Stomach (tissue), 9 donors: Measurements from ENCODE around the gene ERO1A. TPM values are rescaled to one million over a fixed set of nuclear protein-coding genes. Genes with fewer than 3 reads are reported as not detected.
"Not testable (repeated sequence)": the region's sequence is repeated elsewhere in the genome, so short reads cannot be mapped to it uniquely, and the experiment has no call there.

Source experiments
- DNase-seq, 2 donors: peaks; one replicate each; pipeline versions ENCODE4 v3.0.0 to v3.0.0-alpha.2; 2013 to 2019
- H3K27ac ChIP-seq, 5 donors: fragments of 200-600 bp in 4 of 5; sonication (generic) in 4 of 5; one replicate each; pipeline ENCODE4 v1.5.1; 2013 to 2019; ENCODE audit warnings: mild to moderate bottlenecking in 1 of 5, moderate library complexity in 1 of 5
- H3K27me3 ChIP-seq, 3 donors: fragments of 200-600 bp; sonication (generic); one replicate each; pipeline ENCODE4 v1.5.1; 2017 to 2019; ENCODE audit warnings: mixed run types in 1 of 3
- H3K36me3 ChIP-seq, 4 donors: fragments of 200-600 bp; sonication (generic); 1 replicate in 3 of 4; 2 replicates in 1 of 4; pipeline ENCODE4 v1.5.1; 2016 to 2019
- H3K4me1 ChIP-seq, 4 donors: fragments of 200-600 bp; sonication (generic); one replicate each; pipeline ENCODE4 v1.5.1; 2016 to 2019
- H3K4me3 ChIP-seq, 4 donors: fragments of 200-600 bp; sonication (generic) in 3 of 4; one replicate each; pipeline ENCODE4 v1.5.1; 2016 to 2019; ENCODE audit warnings: mild to moderate bottlenecking in 1 of 4
- H3K9me3 ChIP-seq, 4 donors: fragments of 200-600 bp; sonication (generic); one replicate each; pipeline ENCODE4 v1.5.1; 2016 to 2019
- CTCF ChIP-seq, 7 experiments: fragments of 450-650 bp in 4 of 7; fragments of 200-600 bp in 3 of 7; sonication (generic) in 3 of 7; IDR thresholded peaks; one replicate each; pipeline ENCODE4 v1.5.1; 2016 to 2019; ENCODE audit warnings: antibody characterized with exemption in 7 of 7, control low read depth in 2 of 7, mild to moderate bottlenecking in 1 of 7
- EP300 ChIP-seq: sonication (generic); formaldehyde crosslinking; IDR thresholded peaks from one replicate; pipeline ENCODE4 v1.6.1; 2017; ENCODE audit warnings: antibody characterized with exemption
- POLR2A ChIP-seq, 4 donors: fragments of 450-650 bp; IDR thresholded peaks; one replicate each; pipeline ENCODE4 v1.6.1; 2016; ENCODE audit warnings: antibody characterized with exemption in 4 of 4, control low read depth in 2 of 4, mild to moderate bottlenecking in 1 of 4, moderate library complexity in 1 of 4
- POLR2AphosphoS5 ChIP-seq, 3 donors: sonication (generic); formaldehyde crosslinking; IDR thresholded peaks; one replicate each; pipeline ENCODE4 v1.6.1; 2016; ENCODE audit warnings: antibody characterized with exemption in 3 of 3
- WGBS, 5 donors: extraction: QIAGEN DNeasy Blood & Tissue Kit in 3 of 5; methylation state at CpG; one replicate each; pipeline versions ENCODE4 v1.1.5 to v1.1.7; 2013 to 2018; 5-methylcytosine and 5-hydroxymethylcytosine counted together
- intact Hi-C: fragments of 100-400 bp; cut with DNase I; formaldehyde crosslinking; loops from one replicate; pipeline ENCODE4 v1.15.1; 2023; ENCODE audit warnings: low total_unique reads
- polyA plus RNA-seq, 3 donors: library from polyadenylated mRNA; stranded (reverse); fragments of 200-250 nt; gene quantifications; one replicate each; pipeline ENCODE4 v1.2.3, GENCODE V29; 2013
- total RNA-seq, 5 donors: library from RNA; depleted of rRNA; stranded (reverse); fragments of >200 nt; gene quantifications; one replicate each; pipeline versions ENCODE4 v1.1.0 to v1.2.3, GENCODE V29; 2014 to 2016
- donor health status: healthy with polysubstance abuse.
- donor health status: Bipolar disorder and iron deficiency.
- donor health status: healthy.

Gene ERO1A
- total and polyA plus RNA-seq, 8 donors: 6.9 to 105 (median 54.9) TPM

GRCh38 chr14:52729585-52729924, 34.2 kb upstream of the ERO1A start:
- intact Hi-C loops: no loop called here
- Histone ChIP-seq H3K36me3 (peaks cover 29 to 61% (median 50%) of the 10 kb centered on the region in 4 donors), H3K4me1 (peaks cover 7 to 37% (median 19%) of the 10 kb centered on the region in 4 donors), H3K9me3 (no peaks in the 10 kb centered on the region), H3K4me3 (peak overlapping the region; percentile 83 to 99 (median 93)), H3K27ac (peak overlapping the region in 4 of 5 donors; percentile 90 to 95 (median 93)), H3K27me3 (no peaks in the 10 kb centered on the region)
- 0 to 4% (median 2%) methylated on average over 8 of the region's 8 CpGs for WGBS, 5 donors
- DNase-seq: no peak
- TF ChIP-seq POLR2AphosphoS5 (IDR thresholded peaks at IDR 0.05) (no peak), POLR2A (IDR thresholded peaks at IDR 0.05) (no peak), EP300 (no peak), CTCF (IDR thresholded peaks at IDR 0.05) (no peak)

DNA sequence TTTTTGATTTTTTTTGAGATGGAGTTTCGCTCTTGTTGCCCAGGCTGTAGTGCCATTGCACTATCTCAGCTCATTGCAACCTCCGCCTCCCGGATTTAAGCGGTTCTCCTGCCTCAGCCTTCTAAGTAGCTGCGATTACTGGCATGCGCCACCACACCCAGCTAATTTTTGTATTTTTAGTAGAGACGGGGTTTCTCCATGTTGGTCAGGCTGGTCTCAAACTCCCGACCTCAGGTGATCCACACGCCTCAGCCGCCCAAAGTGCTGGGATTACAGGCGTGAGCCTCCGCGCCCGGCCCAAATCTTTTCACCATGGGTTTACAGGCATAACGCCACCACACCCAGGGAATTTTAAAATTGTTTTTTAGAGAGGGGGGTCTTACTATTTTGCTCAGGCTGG, 33.7 kb upstream of the ERO1A start:
- intact Hi-C loops, DNase-seq, H3K27me3 ChIP-seq, H3K9me3 ChIP-seq, H3K4me3 ChIP-seq: not testable (repeated sequence)
- H3K36me3 ChIP-seq: peaks cover 32 to 64% (median 54%) of the 10 kb centered on the region in 4 donors
- peak overlapping the region in 4 of 5 donors; percentile 39 to 93 (median 92) for H3K27ac ChIP-seq
- WGBS, 5 donors: 91 to 95% (median 94%) methylated on average over 15 of the region's 15 CpGs
- peaks cover 7 to 37% (median 17%) of the 10 kb centered on the region in 4 donors for H3K4me1 ChIP-seq

DNA sequence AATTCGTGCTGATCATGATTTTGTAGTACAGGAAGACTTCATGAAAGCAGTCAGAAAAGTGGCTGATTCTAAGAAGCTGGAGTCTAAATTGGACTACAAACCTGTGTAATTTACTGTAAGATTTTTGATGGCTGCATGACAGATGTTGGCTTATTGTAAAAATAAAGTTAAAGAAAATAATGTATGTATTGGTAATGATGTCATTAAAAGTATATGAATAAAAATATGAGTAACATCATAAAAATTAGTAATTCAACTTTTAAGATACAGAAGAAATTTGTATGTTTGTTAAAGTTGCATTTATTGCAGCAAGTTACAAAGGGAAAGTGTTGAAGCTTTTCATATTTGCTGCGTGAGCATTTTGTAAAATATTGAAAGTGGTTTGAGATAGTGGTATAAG, 32.2 kb upstream of the ERO1A start:
- H3K4me3 ChIP-seq, H3K9me3 ChIP-seq, intact Hi-C loops, DNase-seq, H3K27me3 ChIP-seq, H3K27ac ChIP-seq: not testable (repeated sequence)
- 94 to 97% (median 95%) methylated on average over 2 of the region's 2 CpGs for WGBS, 5 donors
- Histone ChIP-seq H3K4me1 (peaks cover 7 to 36% (median 15%) of the 10 kb centered on the region in 4 donors), H3K36me3 (peaks cover 41 to 67% (median 63%) of the 10 kb centered on the region in 4 donors)

DNA sequence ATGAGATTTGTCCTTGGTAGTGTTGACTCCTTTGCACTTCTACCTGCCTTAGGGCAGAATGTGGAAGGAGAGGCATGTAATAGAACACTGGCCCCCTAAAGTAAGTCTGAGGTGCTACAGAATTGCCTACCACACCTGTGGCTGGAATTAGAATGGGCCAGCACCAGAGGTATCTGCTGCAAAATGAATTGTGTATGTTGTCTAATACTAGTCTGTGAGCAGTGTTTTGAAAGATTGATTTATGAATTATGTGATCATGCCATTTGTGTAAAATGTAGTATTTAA, 28.9 kb upstream of the ERO1A start:
- Histone ChIP-seq H3K27me3 (no peaks in the 10 kb centered on the region), H3K9me3 (no peaks in the 10 kb centered on the region), H3K4me1 (peaks cover 0 to 15% (median 2%) of the 10 kb centered on the region in 4 donors), H3K27ac (no peak overlapping the region), H3K4me3 (no peak overlapping the region), H3K36me3 (peaks cover 63 to 97% (median 94%) of the 10 kb centered on the region in 4 donors)
- no peak for DNase-seq
- TF ChIP-seq EP300: no peak
- TF ChIP-seq POLR2A (IDR thresholded peaks at IDR 0.05): no peak
- TF ChIP-seq POLR2AphosphoS5 (IDR thresholded peaks at IDR 0.05): no peak
- no peak for TF ChIP-seq CTCF (IDR thresholded peaks at IDR 0.05)
- intact Hi-C loops: no loop called here

- Histone ChIP-seq H3K36me3 (peaks cover 67 to 99% (median 98%) of the 10 kb centered on the region in 4 donors), H3K4me1 (peaks cover 0 to 14% (median 2%) of the 10 kb centered on the region in 4 donors), H3K27me3 (no peaks in the 10 kb centered on the region), H3K4me3 (no peak overlapping the region), H3K27ac (no peak overlapping the region), H3K9me3 (no peaks in the 10 kb centered on the region)
- no peak for TF ChIP-seq CTCF (IDR thresholded peaks at IDR 0.05)
- no peak for TF ChIP-seq POLR2AphosphoS5 (IDR thresholded peaks at IDR 0.05)
- TF ChIP-seq EP300: no peak
- no peak for TF ChIP-seq POLR2A (IDR thresholded peaks at IDR 0.05)
- intact Hi-C loops: no loop called here
- WGBS, 5 donors: 91 to 98% (median 95%) methylated on average over 4 of the region's 4 CpGs
- DNase-seq: no peak
Observed at GRCh38 chr14:52723514-52724359, 28.4 kb upstream of the ERO1A start.
